HL-60 (cell line): ENCODE measurements around the gene TTLL11.

ENCODE experiments used
- DNase-seq, 2 experiments: peaks; one replicate each; pipeline ENCODE4 v3.0.0-alpha.2; 2010 to 2020; ENCODE audit warnings: low read depth in 1 of 2, low spot score in 1 of 2
- H3K27ac ChIP-seq: fragments of 250-450 bp; sonication (Bioruptor Pico); replicated peaks from 2 replicates; pipeline ENCODE4 v1.5.1; 2020; ENCODE audit warnings: mild to moderate bottlenecking, moderate library complexity
- H3K27me3 ChIP-seq: fragments of 250-450 bp; sonication (Bioruptor Pico); 2 replicates; pipeline ENCODE4 v1.5.1; 2021; ENCODE audit warnings: mild to moderate bottlenecking, moderate library complexity; ENCODE audit not compliant: insufficient read depth, poor library complexity, severe bottlenecking
- H3K4me3 ChIP-seq: replicated peaks from 2 replicates; pipeline ENCODE4 v1.5.1; 2011; ENCODE audit warnings: mild to moderate bottlenecking, control low read depth, low read length; ENCODE audit not compliant: insufficient read depth
- CTCF ChIP-seq: IDR thresholded peaks from one replicate; pipeline ENCODE4 v1.5.1; 2011; ENCODE audit warnings: low read length, control low read depth, inconsistent platforms; ENCODE audit not compliant: insufficient read depth
- GABPA ChIP-seq: IDR thresholded peaks from 2 replicates; pipeline ENCODE4 v1.6.1; 2012; ENCODE audit warnings: low read depth
- POLR2AphosphoS5 ChIP-seq: IDR thresholded peaks from 2 replicates; pipeline ENCODE4 v1.6.1; 2012; ENCODE audit warnings: low read depth
- SPI1 ChIP-seq: IDR thresholded peaks from 2 replicates; pipeline ENCODE4 v1.6.1; 2012; ENCODE audit warnings: low read depth, mild to moderate bottlenecking, borderline replicate concordance
- TF ChIP-seq, protein P1 (sequence below): IDR thresholded peaks from 2 replicates; pipeline ENCODE4 v1.6.1; 2012; ENCODE audit warnings: low read depth; ENCODE audit not compliant: insufficient replicate concordance

TTLL11 gene

GRCh38 chr9:122039234-122039633 lies 53.9 kb downstream of the TTLL11 start:
- no peak for DNase-seq
- H3K4me3 ChIP-seq: no peak overlapping the region
- TF ChIP-seq GABPA (no peak), POLR2AphosphoS5 (no peak), CTCF (no peak), SPI1 (no peak)
- TF ChIP-seq, protein P1, sequence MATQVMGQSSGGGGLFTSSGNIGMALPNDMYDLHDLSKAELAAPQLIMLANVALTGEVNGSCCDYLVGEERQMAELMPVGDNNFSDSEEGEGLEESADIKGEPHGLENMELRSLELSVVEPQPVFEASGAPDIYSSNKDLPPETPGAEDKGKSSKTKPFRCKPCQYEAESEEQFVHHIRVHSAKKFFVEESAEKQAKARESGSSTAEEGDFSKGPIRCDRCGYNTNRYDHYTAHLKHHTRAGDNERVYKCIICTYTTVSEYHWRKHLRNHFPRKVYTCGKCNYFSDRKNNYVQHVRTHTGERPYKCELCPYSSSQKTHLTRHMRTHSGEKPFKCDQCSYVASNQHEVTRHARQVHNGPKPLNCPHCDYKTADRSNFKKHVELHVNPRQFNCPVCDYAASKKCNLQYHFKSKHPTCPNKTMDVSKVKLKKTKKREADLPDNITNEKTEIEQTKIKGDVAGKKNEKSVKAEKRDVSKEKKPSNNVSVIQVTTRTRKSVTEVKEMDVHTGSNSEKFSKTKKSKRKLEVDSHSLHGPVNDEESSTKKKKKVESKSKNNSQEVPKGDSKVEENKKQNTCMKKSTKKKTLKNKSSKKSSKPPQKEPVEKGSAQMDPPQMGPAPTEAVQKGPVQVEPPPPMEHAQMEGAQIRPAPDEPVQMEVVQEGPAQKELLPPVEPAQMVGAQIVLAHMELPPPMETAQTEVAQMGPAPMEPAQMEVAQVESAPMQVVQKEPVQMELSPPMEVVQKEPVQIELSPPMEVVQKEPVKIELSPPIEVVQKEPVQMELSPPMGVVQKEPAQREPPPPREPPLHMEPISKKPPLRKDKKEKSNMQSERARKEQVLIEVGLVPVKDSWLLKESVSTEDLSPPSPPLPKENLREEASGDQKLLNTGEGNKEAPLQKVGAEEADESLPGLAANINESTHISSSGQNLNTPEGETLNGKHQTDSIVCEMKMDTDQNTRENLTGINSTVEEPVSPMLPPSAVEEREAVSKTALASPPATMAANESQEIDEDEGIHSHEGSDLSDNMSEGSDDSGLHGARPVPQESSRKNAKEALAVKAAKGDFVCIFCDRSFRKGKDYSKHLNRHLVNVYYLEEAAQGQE: no peak
- H3K27ac ChIP-seq: no peak overlapping the region
- H3K27me3 ChIP-seq: no peaks in the 10 kb centered on the region

GRCh38 chr9:122036988-122037387 lies 56.1 kb downstream of the TTLL11 start:
- no peak overlapping the region for H3K27ac ChIP-seq
- no peaks in the 10 kb centered on the region for H3K27me3 ChIP-seq
- no peak for DNase-seq
- no peak overlapping the region for H3K4me3 ChIP-seq
- TF ChIP-seq, protein P1: no peak
- no peak for TF ChIP-seq SPI1
- no peak for TF ChIP-seq GABPA
- no peak for TF ChIP-seq POLR2AphosphoS5
- no peak for TF ChIP-seq CTCF

- H3K27me3 ChIP-seq: no peaks in the 10 kb centered on the region
- TF ChIP-seq SPI1 (no peak), CTCF (no peak), POLR2AphosphoS5 (no peak), GABPA (no peak)
- TF ChIP-seq, protein P1: no peak
- H3K27ac ChIP-seq: no peak overlapping the region
- no peak for DNase-seq
- no peak overlapping the region for H3K4me3 ChIP-seq
Measured at GRCh38 chr9:122036408-122036807, 56.7 kb downstream of the TTLL11 start.
